Progenitor cell of endocrine pancreas (in vitro differentiated cells): ENCODE data around the gene FSTL4. TPM values are rescaled to one million over a fixed set of nuclear protein-coding genes. Genes with fewer than 3 reads are reported as not detected.

Experiments
- DNase-seq: peaks from one replicate; pipeline ENCODE4 v3.0.0; 2021; ENCODE audit warnings: low spot score; ENCODE audit not compliant: unreplicated experiment
- H3K27ac Mint-ChIP-seq: 2 replicates; pipeline ENCODE4 v1.8.0; 2021; ENCODE audit warnings: mild to moderate bottlenecking, moderate library complexity, mixed read lengths
- H3K27me3 Mint-ChIP-seq: 2 replicates; pipeline ENCODE4 v1.8.0; 2021; ENCODE audit warnings: mixed read lengths
- H3K36me3 Mint-ChIP-seq: 2 replicates; pipeline ENCODE4 v1.8.0; 2022; ENCODE audit warnings: mixed read lengths; ENCODE audit not compliant: insufficient read depth
- H3K4me1 Mint-ChIP-seq: 2 replicates; pipeline ENCODE4 v1.8.0; 2021; ENCODE audit warnings: low read depth, mixed read lengths
- H3K4me3 Mint-ChIP-seq: 2 replicates; pipeline ENCODE4 v1.8.0; 2021; ENCODE audit warnings: low read depth, mild to moderate bottlenecking, moderate library complexity, mixed read lengths
- H3K9me3 Mint-ChIP-seq: 2 replicates; pipeline ENCODE4 v1.8.0; 2021; ENCODE audit warnings: low read depth, mixed read lengths
- total RNA-seq: library from RNA; stranded (reverse); gene quantifications from 2 replicates; pipeline ENCODE4 v1.2.1, GENCODE V29; 2021
- TF ChIP-seq, protein P1 (sequence below): fragments of 200-600 bp; sonication (generic); IDR thresholded peaks from one replicate; pipeline ENCODE4 v1.5.0; 2021; ENCODE audit warnings: antibody characterized with exemption, mild to moderate bottlenecking; ENCODE audit not compliant: unreplicated experiment

The FSTL4 gene
- total RNA-seq, 1 donor from 2014 or later = 2.4 TPM

- H3K27me3 Mint-ChIP-seq = peaks cover 21% of the 10 kb centered on the region
- H3K4me3 Mint-ChIP-seq = no peak overlapping the region
- no peak for DNase-seq
- peaks cover 13% of the 10 kb centered on the region for H3K4me1 Mint-ChIP-seq
- H3K36me3 Mint-ChIP-seq = no peaks in the 10 kb centered on the region
- H3K27ac Mint-ChIP-seq = no peak overlapping the region
- TF ChIP-seq, protein P1, sequence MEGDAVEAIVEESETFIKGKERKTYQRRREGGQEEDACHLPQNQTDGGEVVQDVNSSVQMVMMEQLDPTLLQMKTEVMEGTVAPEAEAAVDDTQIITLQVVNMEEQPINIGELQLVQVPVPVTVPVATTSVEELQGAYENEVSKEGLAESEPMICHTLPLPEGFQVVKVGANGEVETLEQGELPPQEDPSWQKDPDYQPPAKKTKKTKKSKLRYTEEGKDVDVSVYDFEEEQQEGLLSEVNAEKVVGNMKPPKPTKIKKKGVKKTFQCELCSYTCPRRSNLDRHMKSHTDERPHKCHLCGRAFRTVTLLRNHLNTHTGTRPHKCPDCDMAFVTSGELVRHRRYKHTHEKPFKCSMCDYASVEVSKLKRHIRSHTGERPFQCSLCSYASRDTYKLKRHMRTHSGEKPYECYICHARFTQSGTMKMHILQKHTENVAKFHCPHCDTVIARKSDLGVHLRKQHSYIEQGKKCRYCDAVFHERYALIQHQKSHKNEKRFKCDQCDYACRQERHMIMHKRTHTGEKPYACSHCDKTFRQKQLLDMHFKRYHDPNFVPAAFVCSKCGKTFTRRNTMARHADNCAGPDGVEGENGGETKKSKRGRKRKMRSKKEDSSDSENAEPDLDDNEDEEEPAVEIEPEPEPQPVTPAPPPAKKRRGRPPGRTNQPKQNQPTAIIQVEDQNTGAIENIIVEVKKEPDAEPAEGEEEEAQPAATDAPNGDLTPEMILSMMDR = no peak
- no peaks in the 10 kb centered on the region for H3K9me3 Mint-ChIP-seq
Observed at GRCh38 chr5:133265257-133265656, 347.1 kb downstream of the FSTL4 start.

DNA sequence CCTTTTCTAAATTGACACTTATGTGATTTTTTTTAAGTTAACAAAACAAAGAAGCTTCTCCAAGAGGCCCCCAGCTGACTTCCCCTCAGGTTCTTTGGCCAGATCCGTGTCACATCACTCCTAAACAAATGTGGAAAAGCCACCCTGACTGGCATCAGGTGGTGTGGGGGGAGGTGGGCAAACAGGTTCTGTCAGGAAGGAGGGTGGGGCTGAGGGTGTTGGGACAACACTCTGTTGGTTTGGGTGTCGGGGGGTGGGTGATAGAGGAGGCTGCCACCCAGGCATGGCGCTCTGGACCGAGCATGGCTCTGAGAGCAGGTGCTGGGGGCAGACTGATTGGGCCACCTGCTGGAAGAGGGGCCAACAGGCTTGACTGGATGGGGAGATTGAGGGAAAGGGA, 349.7 kb downstream of the FSTL4 start:
- no peak for DNase-seq
- Mint-ChIP-seq H3K27me3 (peaks cover 21% of the 10 kb centered on the region), H3K36me3 (no peaks in the 10 kb centered on the region), H3K4me3 (no peak overlapping the region), H3K4me1 (peaks cover 13% of the 10 kb centered on the region), H3K9me3 (no peaks in the 10 kb centered on the region), H3K27ac (no peak overlapping the region)
- TF ChIP-seq, protein P1 = no peak

DNA sequence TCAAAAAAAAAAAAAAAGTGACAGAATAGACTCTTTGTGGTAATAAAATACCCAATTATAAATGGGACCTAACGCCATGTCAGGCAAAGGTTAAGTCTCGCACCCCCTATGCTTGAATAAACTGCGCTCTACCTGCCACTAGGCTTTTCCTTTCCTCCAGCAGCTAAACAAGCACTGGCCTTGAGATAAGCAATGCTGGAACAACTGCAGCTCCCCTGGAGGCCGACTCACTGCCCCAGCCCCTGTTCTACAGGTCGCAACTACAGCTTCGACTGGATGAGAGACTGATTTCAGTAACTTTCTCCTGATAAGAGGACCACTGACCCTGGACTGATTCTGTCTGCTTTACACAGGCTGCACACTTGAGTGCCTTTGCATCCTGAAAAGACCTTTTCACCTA, 350.3 kb downstream of the FSTL4 start:
- no peaks in the 10 kb centered on the region for H3K9me3 Mint-ChIP-seq
- H3K27me3 Mint-ChIP-seq = peaks cover 18% of the 10 kb centered on the region
- no peak overlapping the region for H3K4me3 Mint-ChIP-seq
- H3K27ac Mint-ChIP-seq = no peak overlapping the region
- TF ChIP-seq, protein P1 = peak; percentile 52
- H3K36me3 Mint-ChIP-seq = no peaks in the 10 kb centered on the region
- peak; percentile 22 for DNase-seq
- peaks cover 11% of the 10 kb centered on the region for H3K4me1 Mint-ChIP-seq

GRCh38 chr5:133260715-133261114, 351.6 kb downstream of the FSTL4 start:
- no peak for DNase-seq
- TF ChIP-seq, protein P1 = no peak
- Mint-ChIP-seq H3K36me3 (no peaks in the 10 kb centered on the region), H3K27me3 (peaks cover 18% of the 10 kb centered on the region), H3K9me3 (no peaks in the 10 kb centered on the region), H3K4me1 (peaks cover 14% of the 10 kb centered on the region), H3K4me3 (no peak overlapping the region), H3K27ac (no peak overlapping the region)

DNA sequence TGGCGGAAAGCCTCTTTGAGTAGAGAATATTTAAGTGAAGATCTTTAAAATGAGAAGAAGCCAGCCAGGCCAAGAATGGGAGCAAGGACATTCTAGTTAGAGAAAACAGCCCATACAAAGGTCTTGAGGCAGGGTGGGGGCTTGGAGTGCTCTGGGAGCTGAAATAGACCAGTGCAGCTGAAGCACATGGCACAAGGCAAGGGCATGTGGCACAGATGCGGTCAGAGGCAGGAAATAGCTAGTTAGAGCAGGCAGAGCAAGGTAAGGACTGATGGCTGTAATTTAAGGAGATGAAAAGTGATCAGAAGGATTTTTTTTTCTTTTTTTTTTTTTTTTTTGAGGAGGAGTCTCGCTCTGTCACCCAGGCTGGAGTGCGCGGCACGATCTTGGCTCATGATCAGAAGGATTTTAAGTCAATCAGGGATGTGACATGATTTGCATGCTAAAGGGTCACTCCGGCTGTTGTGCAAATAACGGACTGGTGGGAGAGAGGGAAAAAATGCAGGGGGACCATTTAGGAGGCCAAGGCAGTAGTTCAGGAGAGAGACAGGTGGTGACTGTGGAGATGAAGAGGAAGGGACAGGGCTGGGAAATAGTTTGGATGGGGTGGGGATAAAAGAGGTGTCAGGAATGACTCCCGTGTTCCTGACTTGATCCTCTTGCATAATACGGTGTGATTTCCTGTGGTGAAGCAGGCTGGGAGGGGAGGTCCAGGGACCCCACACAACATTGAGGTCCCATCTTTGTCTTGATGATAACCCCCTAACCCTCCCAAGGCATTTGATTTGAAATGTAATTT, 352.9 kb downstream of the FSTL4 start:
- Mint-ChIP-seq H3K27me3 (peaks cover 18% of the 10 kb centered on the region), H3K36me3 (no peaks in the 10 kb centered on the region), H3K4me1 (peaks cover 14% of the 10 kb centered on the region), H3K27ac (no peak overlapping the region), H3K4me3 (no peak overlapping the region), H3K9me3 (no peaks in the 10 kb centered on the region)
- TF ChIP-seq, protein P1 = no peak
- no peak for DNase-seq
